IMR-90 (cell line): ENCODE measurements around the gene TBATA. TPM values are rescaled to one million over a fixed set of nuclear protein-coding genes. Genes with fewer than 3 reads are reported as not detected.

Experiments used
- ATAC-seq: fragments of 200-7000 bp; cut with Tn5 transposase; 2 replicates; pipeline ENCODE4 v1.9.1; 2020; ENCODE audit warnings: low read depth, mild to moderate bottlenecking, moderate library complexity
- BruUV-seq: library from RNA; stranded (reverse); fragments of 400-500 nt; replicated peaks from 2 replicates; lab custom pipeline; 2021; lab: Mats Ljungman, UMichigan
- CTCF ChIA-PET: fragments of 300-600 bp; formaldehyde crosslinking; extraction: SDS; loops from one replicate; lab custom pipeline; 2021; ENCODE audit warnings: antibody characterized with exemption; lab: Yijun Ruan, JAX
- POLR2A ChIA-PET: fragments of 300-600 bp; sonication (Branson Sonifier 250); formaldehyde crosslinking; loops from one replicate; lab custom pipeline; 2022; ENCODE audit warnings: antibody characterized with exemption; ENCODE audit not compliant: unreplicated experiment; lab: Charles Lee
- DNase-seq: peaks from one replicate; pipeline ENCODE4 v3.0.0; 2013
- H2AFZ ChIP-seq: replicated peaks from 2 replicates; pipeline ENCODE3; 2013; ENCODE audit warnings: low read length, mild to moderate bottlenecking; ENCODE audit not compliant: poor library complexity
- H2AK5ac ChIP-seq: 2 replicates; pipeline ENCODE4 v1.6.1; 2013; ENCODE audit warnings: low read depth, low read length, inconsistent platforms
- H2AK9ac ChIP-seq: replicated peaks from 2 replicates; pipeline ENCODE3; 2013; ENCODE audit warnings: mild to moderate bottlenecking, low read depth, low read length, moderate library complexity; ENCODE audit not compliant: poor library complexity
- H2BK120ac ChIP-seq: 2 replicates; pipeline ENCODE4 v1.6.1; 2013; ENCODE audit warnings: low read depth, low read length, inconsistent platforms
- H2BK15ac ChIP-seq: 3 replicates; pipeline ENCODE4 v1.6.1; 2013; ENCODE audit warnings: low read depth, low read length, inconsistent platforms
- H2BK20ac ChIP-seq: 2 replicates; pipeline ENCODE4 v1.6.1; 2013; ENCODE audit warnings: low read depth, mild to moderate bottlenecking, inconsistent platforms, low read length, moderate library complexity
- H2BK5ac ChIP-seq: 2 replicates; pipeline ENCODE4 v1.6.1; 2013; ENCODE audit warnings: mild to moderate bottlenecking, low read depth, low read length, inconsistent platforms; ENCODE audit not compliant: poor library complexity, severe bottlenecking
- H3K14ac ChIP-seq: replicated peaks from 2 replicates; pipeline ENCODE4 v1.6.1; 2013; ENCODE audit warnings: low read depth, low read length, inconsistent platforms
- H3K18ac ChIP-seq: 2 replicates; pipeline ENCODE4 v1.6.1; 2013; ENCODE audit warnings: low read depth, low read length, control low read depth
- H3K23ac ChIP-seq: 2 replicates; pipeline ENCODE4 v1.6.1; 2013; ENCODE audit warnings: low read depth, low read length, inconsistent platforms
- H3K27ac ChIP-seq: 2 replicates; pipeline ENCODE4 v1.5.1; 2013; ENCODE audit warnings: mild to moderate bottlenecking, control low read depth, low read length; ENCODE audit not compliant: insufficient read depth
- H3K27me3 ChIP-seq: 2 replicates; pipeline ENCODE4 v1.6.1; 2013; ENCODE audit warnings: low read length; ENCODE audit not compliant: control insufficient read depth, insufficient read depth
- H3K36me3 ChIP-seq: 2 replicates; pipeline ENCODE4 v1.6.1; 2013; ENCODE audit warnings: low read length, mixed read lengths; ENCODE audit not compliant: control insufficient read depth, insufficient read depth
- H3K4ac ChIP-seq: 2 replicates; pipeline ENCODE4 v1.6.1; 2013; ENCODE audit warnings: low read depth, low read length, inconsistent platforms
- H3K4me1 ChIP-seq: 2 replicates; pipeline ENCODE4 v1.6.1; 2013; ENCODE audit warnings: low read length, mixed read lengths; ENCODE audit not compliant: control insufficient read depth, insufficient read depth
- H3K4me2 ChIP-seq: 2 replicates; pipeline ENCODE4 v1.6.1; 2013; ENCODE audit warnings: low read depth, mild to moderate bottlenecking, control low read depth, low read length, moderate library complexity
- H3K4me3 ChIP-seq: 2 replicates; pipeline ENCODE4 v1.5.1; 2013; ENCODE audit warnings: low read depth, mild to moderate bottlenecking, control low read depth, low read length, moderate library complexity; ENCODE audit not compliant: insufficient read depth
- H3K56ac ChIP-seq: 2 replicates; pipeline ENCODE4 v1.6.1; 2013; ENCODE audit warnings: low read length, inconsistent platforms; ENCODE audit not compliant: insufficient read depth; ENCODE audit errors: extremely low read depth
- H3K79me1 ChIP-seq, 2 experiments: 2 replicates each; pipeline ENCODE4 v1.6.1; 2013; ENCODE audit warnings: low read length in 2 of 2, inconsistent platforms in 1 of 2, low read depth in 1 of 2
- H3K9ac ChIP-seq: 2 replicates; pipeline ENCODE4 v1.6.1; 2013; ENCODE audit warnings: low read depth, low read length, control low read depth
- H3K9me1 ChIP-seq: 2 replicates; pipeline ENCODE4 v1.6.1; 2013; ENCODE audit warnings: low read length, inconsistent platforms; ENCODE audit not compliant: insufficient read depth
- H3K9me3 ChIP-seq: 2 replicates; pipeline ENCODE4 v1.6.1; 2013; ENCODE audit warnings: low read length; ENCODE audit not compliant: control insufficient read depth, insufficient read depth
- H4K20me1 ChIP-seq: 2 replicates; pipeline ENCODE4 v1.6.1; 2013; ENCODE audit warnings: low read length, inconsistent platforms; ENCODE audit not compliant: insufficient read depth
- H4K5ac ChIP-seq: 2 replicates; pipeline ENCODE4 v1.6.1; 2013; ENCODE audit warnings: mild to moderate bottlenecking, low read depth, low read length, control low read depth
- H4K8ac ChIP-seq, 2 experiments: 2 replicates each; pipeline ENCODE4 v1.6.1; 2013; ENCODE audit warnings: low read depth in 2 of 2, low read length in 2 of 2, control low read depth in 1 of 2, inconsistent platforms in 1 of 2
- H4K91ac ChIP-seq: 2 replicates; pipeline ENCODE4 v1.6.1; 2013; ENCODE audit warnings: low read depth, low read length, inconsistent platforms; ENCODE audit not compliant: insufficient read depth
- BHLHE40 ChIP-seq: fragments of 150-350 bp; IDR thresholded peaks from 2 replicates; pipeline ENCODE4 v1.6.1; 2016; ENCODE audit warnings: mild to moderate bottlenecking, low read depth, low read length
- CEBPB ChIP-seq: IDR thresholded peaks from 2 replicates; pipeline ENCODE4 v1.6.1; 2012; ENCODE audit warnings: low read depth, low read length, improper control_type of control experiment
- CHD1 ChIP-seq: IDR thresholded peaks from 2 replicates; pipeline ENCODE4 v1.6.1; 2012; ENCODE audit warnings: low read depth, low read length, improper control_type of control experiment
- FOS ChIP-seq: fragments of 150-350 bp; IDR thresholded peaks from 2 replicates; pipeline ENCODE4 v1.6.1; 2016; ENCODE audit warnings: low read depth, low read length
- MAFK ChIP-seq: IDR thresholded peaks from 2 replicates; pipeline ENCODE4 v1.6.1; 2012; ENCODE audit warnings: low read depth, low read length, improper control_type of control experiment
- MAZ ChIP-seq: IDR thresholded peaks from 2 replicates; pipeline ENCODE4 v1.6.1; 2012; ENCODE audit warnings: low read depth, mild to moderate bottlenecking, low read length, improper control_type of control experiment, moderate library complexity, borderline replicate concordance
- MXI1 ChIP-seq: IDR thresholded peaks from 2 replicates; pipeline ENCODE4 v1.6.1; 2012; ENCODE audit warnings: low read depth, mild to moderate bottlenecking, low read length, moderate library complexity, borderline replicate concordance
- NFE2L2 ChIP-seq: fragments of 150-350 bp; IDR thresholded peaks from 2 replicates; pipeline ENCODE4 v1.6.1; 2016; ENCODE audit warnings: low read depth, mild to moderate bottlenecking, low read length
- RAD21 ChIP-seq: IDR thresholded peaks from 2 replicates; pipeline ENCODE4 v1.6.1; 2012; ENCODE audit warnings: low read length, improper control_type of control experiment
- RCOR1 ChIP-seq: IDR thresholded peaks from 2 replicates; pipeline ENCODE4 v1.6.1; 2012; ENCODE audit warnings: mild to moderate bottlenecking, low read length, improper control_type of control experiment; ENCODE audit not compliant: insufficient replicate concordance
- RFX5 ChIP-seq: IDR thresholded peaks from 2 replicates; pipeline ENCODE4 v1.8.0; 2012; ENCODE audit warnings: low read depth, mild to moderate bottlenecking, low read length, moderate library complexity
- SMC3 ChIP-seq: fragments of 150-350 bp; IDR thresholded peaks from 2 replicates; pipeline ENCODE4 v1.6.1; 2016; ENCODE audit warnings: low read depth, mild to moderate bottlenecking, antibody characterized with exemption, low read length, moderate library complexity
- WGBS, 2 experiments: methylation state at CpG; one replicate each; pipeline versions ENCODE4 v1.1.5 to v1.1.7; 2013; ENCODE audit warnings: missing lambda C conversion rate in 2 of 2; ENCODE audit not compliant: insufficient read length in 1 of 2; ENCODE audit errors: extremely low coverage in 2 of 2; 5-methylcytosine and 5-hydroxymethylcytosine counted together
- dilution Hi-C: fragments of 300-500 bp; cut with HindIII; formaldehyde crosslinking; loops from one replicate; pipeline ENCODE4 v1.14.3; 2018; ENCODE audit warnings: low sequenced_read_pairs; ENCODE audit not compliant: unreplicated experiment
- in situ Hi-C: fragments of 300-500 bp; cut with MboI; formaldehyde crosslinking; loops from 3 replicates; pipeline ENCODE4 v1.14.3; 2019; ENCODE audit warnings: low sequenced_read_pairs, inconsistent platforms, mixed read lengths
- intact Hi-C: fragments of 100-400 bp; cut with micrococcal nuclease; formaldehyde crosslinking; loops from 2 replicates; pipeline ENCODE4 v1.10.0; 2022
- polyA plus RNA-seq, 3 experiments: library from polyadenylated mRNA; depleted of rRNA; stranded (reverse); fragments of >200 nt; gene quantifications; 2 replicates each; pipeline ENCODE4 v1.2.3, GENCODE V29; 2012; ENCODE audit warnings: low replicate concordance in 1 of 3
- total RNA-seq: library from RNA; depleted of rRNA; stranded (reverse); fragments of >200 nt; gene quantifications from 2 replicates; pipeline ENCODE4 v1.2.3, GENCODE V29; 2012
- TF ChIP-seq, protein P1 (sequence below): conservative IDR thresholded peaks from 2 replicates; pipeline ENCODE4 v1.5.1; 2012; ENCODE audit warnings: mild to moderate bottlenecking, low read depth, low read length, improper control_type of control experiment
- TF ChIP-seq, protein P2 (sequence below): fragments of 150-350 bp; IDR thresholded peaks from 2 replicates; pipeline ENCODE4 v1.6.1; 2017; ENCODE audit warnings: mild to moderate bottlenecking, antibody characterized with exemption, low read length, low read depth
- TF ChIP-seq, protein P3 (sequence below): fragments of 150-350 bp; IDR thresholded peaks from 2 replicates; pipeline ENCODE4 v1.6.1; 2016; ENCODE audit warnings: low read depth, mild to moderate bottlenecking, low read length, moderate library complexity, borderline replicate concordance

The TBATA gene
- total and polyA plus RNA-seq, 2 of the 4 experiments (the other 2 are of a cell fraction) = not detected

DNA sequence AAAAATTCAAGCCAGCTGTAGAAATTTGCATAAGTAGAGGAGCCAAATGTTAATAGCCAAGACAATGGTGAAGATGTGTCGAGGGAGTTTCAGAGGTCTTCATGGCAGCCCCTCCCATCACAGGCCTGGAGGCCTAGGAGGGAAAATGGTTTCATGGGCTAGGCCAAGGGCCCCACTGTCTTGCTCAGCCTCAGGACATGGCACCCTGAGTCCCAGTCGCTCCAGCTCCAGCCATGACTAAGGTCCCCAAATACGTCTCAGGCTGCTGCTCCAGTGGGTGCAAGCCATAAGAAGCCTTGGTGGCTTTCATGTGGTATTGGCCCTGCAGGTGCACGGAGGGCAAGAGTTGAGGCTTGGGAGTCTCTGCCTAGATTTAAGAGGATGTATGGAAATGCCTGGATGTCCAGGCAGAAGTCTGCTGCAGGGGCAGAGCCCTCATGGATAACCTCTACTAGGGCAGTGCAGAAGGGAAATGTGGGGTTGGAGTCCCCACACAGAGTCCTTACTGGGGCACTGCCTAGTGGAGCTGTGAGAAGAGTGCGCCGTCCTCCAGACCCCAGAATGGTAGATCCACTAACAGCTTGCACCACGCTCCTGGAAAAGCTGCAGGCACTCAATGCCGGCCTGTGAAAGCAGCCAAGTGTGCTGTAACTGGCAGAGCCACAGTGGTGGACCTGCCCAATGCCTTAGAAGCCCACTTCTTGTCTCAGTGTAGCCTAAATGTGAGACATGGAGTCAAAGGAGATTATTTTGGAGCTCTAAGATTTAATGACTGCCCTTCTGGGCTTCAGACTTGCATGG, 19.2 kb downstream of the TBATA start:
- no TSS peak for BruUV-seq
- Histone ChIP-seq H3K14ac (no peak overlapping the region), H2AK9ac (no peak overlapping the region), H4K8ac (no peak overlapping the region), H3K18ac (no peak overlapping the region), H3K56ac (no peak overlapping the region), H3K4ac (no peak overlapping the region), H3K4me2 (no peak overlapping the region), H2AFZ (no peak overlapping the region), H3K27ac (no peak overlapping the region), H4K91ac (no peak overlapping the region), H2BK20ac (no peak overlapping the region), H2BK15ac (no peak overlapping the region), H2BK5ac (no peak overlapping the region), H4K5ac (no peak overlapping the region), H3K79me1 (no peaks in the 10 kb centered on the region), H3K36me3 (no peaks in the 10 kb centered on the region), H3K9ac (no peak overlapping the region), H3K4me3 (no peak overlapping the region), H3K9me3 (peaks cover 7% of the 10 kb centered on the region; the same call in 1 of the 2 replicates), H3K9me1 (no peaks in the 10 kb centered on the region), H3K27me3 (peaks cover 40% of the 10 kb centered on the region), H3K4me1 (no peaks in the 10 kb centered on the region), H3K23ac (no peak overlapping the region), H2BK120ac (no peak overlapping the region), H2AK5ac (no peak overlapping the region), H4K20me1 (no peaks in the 10 kb centered on the region)
- DNase-seq (no peak), ATAC-seq (no peak)
- CTCF ChIA-PET = no interaction called here
- WGBS, 2 experiments = 87% methylated on average over 2 of the region's 8 CpGs; no CpG with 5 or more reads in 1 of the 2 experiments
- dilution Hi-C loops = no loop called here
- intact Hi-C loops = no loop called here
- POLR2A ChIA-PET = no interaction called here
- in situ Hi-C loops = no loop called here
- no peak for TF ChIP-seq SMC3
- TF ChIP-seq, protein P1, sequence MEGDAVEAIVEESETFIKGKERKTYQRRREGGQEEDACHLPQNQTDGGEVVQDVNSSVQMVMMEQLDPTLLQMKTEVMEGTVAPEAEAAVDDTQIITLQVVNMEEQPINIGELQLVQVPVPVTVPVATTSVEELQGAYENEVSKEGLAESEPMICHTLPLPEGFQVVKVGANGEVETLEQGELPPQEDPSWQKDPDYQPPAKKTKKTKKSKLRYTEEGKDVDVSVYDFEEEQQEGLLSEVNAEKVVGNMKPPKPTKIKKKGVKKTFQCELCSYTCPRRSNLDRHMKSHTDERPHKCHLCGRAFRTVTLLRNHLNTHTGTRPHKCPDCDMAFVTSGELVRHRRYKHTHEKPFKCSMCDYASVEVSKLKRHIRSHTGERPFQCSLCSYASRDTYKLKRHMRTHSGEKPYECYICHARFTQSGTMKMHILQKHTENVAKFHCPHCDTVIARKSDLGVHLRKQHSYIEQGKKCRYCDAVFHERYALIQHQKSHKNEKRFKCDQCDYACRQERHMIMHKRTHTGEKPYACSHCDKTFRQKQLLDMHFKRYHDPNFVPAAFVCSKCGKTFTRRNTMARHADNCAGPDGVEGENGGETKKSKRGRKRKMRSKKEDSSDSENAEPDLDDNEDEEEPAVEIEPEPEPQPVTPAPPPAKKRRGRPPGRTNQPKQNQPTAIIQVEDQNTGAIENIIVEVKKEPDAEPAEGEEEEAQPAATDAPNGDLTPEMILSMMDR = no peak
- TF ChIP-seq MAZ = no peak
- no peak for TF ChIP-seq CHD1
- no peak for TF ChIP-seq MXI1
- TF ChIP-seq BHLHE40 = no peak
- no peak for TF ChIP-seq RFX5
- TF ChIP-seq, protein P2, sequence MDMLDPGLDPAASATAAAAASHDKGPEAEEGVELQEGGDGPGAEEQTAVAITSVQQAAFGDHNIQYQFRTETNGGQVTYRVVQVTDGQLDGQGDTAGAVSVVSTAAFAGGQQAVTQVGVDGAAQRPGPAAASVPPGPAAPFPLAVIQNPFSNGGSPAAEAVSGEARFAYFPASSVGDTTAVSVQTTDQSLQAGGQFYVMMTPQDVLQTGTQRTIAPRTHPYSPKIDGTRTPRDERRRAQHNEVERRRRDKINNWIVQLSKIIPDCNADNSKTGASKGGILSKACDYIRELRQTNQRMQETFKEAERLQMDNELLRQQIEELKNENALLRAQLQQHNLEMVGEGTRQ = no peak
- no peak for TF ChIP-seq RCOR1
- TF ChIP-seq, protein P3, sequence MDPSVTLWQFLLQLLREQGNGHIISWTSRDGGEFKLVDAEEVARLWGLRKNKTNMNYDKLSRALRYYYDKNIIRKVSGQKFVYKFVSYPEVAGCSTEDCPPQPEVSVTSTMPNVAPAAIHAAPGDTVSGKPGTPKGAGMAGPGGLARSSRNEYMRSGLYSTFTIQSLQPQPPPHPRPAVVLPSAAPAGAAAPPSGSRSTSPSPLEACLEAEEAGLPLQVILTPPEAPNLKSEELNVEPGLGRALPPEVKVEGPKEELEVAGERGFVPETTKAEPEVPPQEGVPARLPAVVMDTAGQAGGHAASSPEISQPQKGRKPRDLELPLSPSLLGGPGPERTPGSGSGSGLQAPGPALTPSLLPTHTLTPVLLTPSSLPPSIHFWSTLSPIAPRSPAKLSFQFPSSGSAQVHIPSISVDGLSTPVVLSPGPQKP = no peak
- no peak for TF ChIP-seq FOS
- no peak for TF ChIP-seq CEBPB
- TF ChIP-seq NFE2L2 = no peak
- no peak for TF ChIP-seq MAFK
- no peak for TF ChIP-seq RAD21
